HG02610 (cell line): Measurements from ENCODE around the gene CPZ.
"Not testable (repeated sequence)": the region's sequence is repeated elsewhere in the genome, so short reads cannot be mapped to it uniquely, and the experiment has no call there.

ENCODE experiments used
- ATAC-seq: cut with Tn5 transposase; IDR thresholded peaks from one replicate; pipeline ENCODE4 v1.9.1; 2021; ENCODE audit warnings: mild to moderate bottlenecking, moderate library complexity; ENCODE audit not compliant: unreplicated experiment

Gene CPZ

GRCh38 chr4:8648816-8649630 is 56.5 kb downstream of the CPZ start:
- ATAC-seq: no peak

DNA sequence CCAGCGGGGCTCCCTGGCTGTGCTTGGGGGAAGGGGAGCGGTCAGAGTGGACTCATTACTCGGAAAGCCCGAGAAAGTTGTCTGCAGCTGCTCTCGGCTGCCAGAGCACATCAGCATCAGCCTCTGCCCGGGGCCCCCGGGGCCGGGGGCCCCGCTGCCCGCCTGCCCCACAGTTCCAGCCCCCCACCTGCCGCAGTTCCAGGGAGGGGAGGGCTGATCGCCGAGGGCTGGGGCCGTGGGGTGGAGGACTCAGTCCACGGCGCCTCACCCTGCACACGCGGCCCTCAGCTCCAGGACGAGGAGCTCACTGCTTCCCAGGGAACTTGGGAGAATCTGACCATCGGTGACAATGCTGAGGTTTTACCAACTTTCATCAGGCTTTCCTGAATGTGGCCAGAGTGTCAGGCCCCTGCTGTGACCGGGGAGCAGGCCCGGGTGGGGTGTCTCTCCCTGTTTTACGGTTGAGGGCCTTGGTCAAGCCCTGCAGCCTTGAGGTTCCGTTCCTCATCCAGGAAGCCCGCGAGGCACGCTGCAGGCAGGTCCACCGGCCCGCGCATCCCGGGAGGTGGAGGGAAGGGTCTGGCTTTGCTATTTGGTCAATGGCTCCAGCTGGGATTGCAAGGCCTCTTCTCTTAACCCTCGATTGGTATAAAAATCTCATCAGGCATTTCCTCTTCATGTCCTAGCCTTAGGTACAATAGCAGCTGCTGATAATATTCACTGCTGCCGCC is 57.2 kb downstream of the CPZ start:
- no peak for ATAC-seq

DNA sequence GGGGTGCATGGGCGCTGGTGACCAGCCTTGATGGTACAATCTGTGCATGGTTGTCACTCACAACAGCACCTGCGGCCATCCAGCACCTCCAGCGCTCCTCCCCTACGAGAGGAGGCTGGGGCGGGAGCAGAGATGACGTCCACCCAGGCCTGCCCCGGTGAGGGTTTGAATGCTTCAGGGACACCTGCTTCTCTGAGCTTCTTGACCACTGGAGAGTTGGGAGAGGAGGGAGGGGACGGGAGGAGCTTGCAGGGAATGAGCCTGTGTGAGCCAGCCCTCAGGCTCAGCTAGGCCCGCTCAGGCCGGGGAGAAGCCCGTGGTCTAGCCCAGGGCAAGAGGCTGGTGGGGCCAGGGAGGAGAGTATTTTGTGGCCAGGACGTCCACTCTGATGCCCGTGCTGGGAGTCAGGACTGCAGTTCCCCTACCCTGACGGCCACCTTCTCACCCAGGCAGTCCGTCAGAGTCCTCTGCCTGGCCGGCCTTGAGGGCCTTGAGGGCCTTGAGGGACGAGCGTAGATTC is 59.2 kb downstream of the CPZ start:
- no peak for ATAC-seq

DNA sequence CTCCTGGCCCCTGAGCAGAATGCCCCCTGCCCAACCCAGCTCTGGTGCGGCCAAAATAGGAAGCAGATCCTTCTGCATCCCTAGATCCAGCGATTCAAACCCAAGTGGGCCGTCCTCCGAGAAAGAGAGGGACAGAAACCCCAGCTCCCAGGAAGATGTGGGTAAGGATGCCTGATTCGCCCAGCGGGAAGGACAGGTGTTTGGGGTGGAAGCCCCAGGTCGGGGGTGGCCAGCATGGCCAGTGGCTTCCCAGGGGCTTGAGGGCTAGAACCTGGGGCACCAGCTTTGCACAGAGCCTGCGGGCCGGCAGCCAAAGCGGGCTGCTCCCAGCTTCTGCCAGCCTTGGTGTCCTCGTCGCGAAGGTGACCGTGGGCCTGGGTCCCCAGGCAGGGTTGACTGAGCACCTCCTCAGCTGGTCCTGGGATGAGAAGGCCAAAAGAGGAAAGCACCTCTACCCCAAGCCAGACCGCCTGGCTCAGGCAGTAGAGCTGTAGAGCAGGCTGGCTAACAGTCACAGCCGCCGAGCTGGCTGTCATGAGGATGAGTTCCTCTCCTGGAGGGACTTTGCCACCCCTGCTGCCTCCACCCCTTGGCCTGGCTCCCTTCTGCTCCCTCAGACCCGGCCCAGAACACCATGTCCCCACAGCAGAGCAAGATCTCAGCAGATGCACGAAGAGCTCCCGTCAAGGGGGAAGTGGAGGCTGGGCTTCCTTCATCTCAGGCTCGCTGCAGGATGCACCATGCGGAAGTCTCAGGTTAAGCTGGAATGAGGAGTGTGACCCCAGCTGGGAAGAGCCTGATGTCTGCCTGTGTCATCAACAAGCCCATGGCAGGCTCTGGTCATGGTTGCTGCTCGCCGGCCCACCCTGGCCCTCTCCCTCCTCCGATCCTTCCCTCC is 59.9 kb downstream of the CPZ start:
- ATAC-seq: no peak

- ATAC-seq: no peak
Observed at GRCh38 chr4:8653326-8654000, 60.9 kb downstream of the CPZ start.

GRCh38 chr4:8654139-8654538 is 61.6 kb downstream of the CPZ start:
- not testable (repeated sequence) for ATAC-seq

DNA sequence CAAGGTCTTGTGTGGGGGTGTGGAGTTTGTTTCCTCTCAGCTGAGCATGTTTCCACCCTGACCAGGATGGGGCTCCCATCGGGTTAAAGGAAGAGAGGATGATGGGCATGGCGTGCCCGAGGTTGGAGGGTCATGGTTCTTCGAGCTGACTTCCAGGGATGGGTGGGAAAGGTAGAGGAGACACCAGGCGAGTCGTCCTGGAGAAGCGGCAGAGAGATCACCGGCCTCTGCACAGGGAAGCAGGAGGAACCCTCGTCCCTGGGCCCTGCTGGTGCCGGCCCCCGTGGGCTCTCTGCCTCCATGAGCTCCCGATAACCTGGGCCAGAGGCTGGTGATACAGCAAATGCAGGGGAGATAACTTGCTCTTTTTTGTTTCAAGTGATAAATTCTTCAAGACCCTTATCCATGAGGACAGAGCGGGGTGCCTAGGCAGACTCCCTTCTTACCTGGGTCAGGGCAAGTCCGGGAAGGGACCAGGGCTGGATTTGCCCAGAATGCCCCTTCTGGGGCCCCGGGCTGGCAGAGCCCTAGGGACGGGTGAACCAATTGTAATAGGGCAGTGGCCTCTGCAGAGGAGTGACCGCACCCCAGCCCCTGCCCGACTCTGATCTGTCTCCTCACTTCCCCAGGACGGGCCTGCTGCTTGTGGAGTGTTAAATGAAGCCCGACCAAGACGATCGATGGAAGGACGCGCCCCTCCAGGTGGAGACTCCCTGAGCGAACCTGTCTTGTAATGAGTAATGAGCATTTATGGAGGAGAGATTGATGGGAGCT is 63.0 kb downstream of the CPZ start:
- ATAC-seq: no peak

- no peak for ATAC-seq
Observed at GRCh38 chr4:8656185-8656517, 63.6 kb downstream of the CPZ start.

GRCh38 chr4:8656711-8657380 is 64.3 kb downstream of the CPZ start:
- no peak for ATAC-seq

GRCh38 chr4:8657381-8658088 is 65.0 kb downstream of the CPZ start:
- ATAC-seq: no peak

DNA sequence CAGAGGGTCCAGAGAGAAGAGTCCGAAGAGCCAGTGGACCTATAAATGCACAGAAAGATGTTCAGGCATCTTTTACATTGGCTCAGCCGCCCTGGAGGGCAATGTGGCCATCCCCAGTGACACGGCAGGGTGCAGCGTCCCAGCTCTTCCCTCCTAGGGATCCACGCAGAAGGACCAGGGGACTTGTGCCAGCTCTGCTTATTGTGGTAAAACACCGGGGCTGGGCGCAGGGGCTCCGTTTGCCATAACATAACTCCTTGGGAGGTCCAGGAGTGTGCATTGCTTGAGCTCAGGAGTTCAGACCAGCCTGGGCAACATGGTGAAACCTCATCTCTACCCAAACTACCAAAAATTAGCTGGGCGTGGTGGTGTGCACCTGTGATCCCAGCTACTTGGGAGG is 70.2 kb downstream of the CPZ start:
- ATAC-seq: no peak

- no peak for ATAC-seq
Observed at GRCh38 chr4:8664031-8664805, 71.7 kb downstream of the CPZ start.

DNA sequence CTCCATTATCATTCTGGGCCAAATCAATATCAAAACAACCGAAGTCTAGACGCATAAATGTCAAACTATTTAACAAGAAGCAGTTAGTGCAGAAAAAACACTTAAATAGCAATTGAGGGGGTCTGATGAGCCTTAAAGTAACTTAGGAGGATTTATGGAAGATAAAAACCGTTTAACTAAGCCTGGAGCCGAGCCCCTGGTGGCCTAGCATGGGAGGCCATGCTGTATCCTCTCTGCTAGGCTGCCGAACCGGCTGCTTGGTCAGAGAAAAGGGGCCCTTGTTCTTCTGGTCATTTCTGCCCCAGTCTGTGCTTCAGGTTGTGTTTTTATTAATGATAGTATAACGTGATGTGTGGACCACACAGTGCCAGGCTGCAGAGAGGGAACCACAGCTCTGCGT is 72.4 kb downstream of the CPZ start:
- ATAC-seq: no peak

DNA sequence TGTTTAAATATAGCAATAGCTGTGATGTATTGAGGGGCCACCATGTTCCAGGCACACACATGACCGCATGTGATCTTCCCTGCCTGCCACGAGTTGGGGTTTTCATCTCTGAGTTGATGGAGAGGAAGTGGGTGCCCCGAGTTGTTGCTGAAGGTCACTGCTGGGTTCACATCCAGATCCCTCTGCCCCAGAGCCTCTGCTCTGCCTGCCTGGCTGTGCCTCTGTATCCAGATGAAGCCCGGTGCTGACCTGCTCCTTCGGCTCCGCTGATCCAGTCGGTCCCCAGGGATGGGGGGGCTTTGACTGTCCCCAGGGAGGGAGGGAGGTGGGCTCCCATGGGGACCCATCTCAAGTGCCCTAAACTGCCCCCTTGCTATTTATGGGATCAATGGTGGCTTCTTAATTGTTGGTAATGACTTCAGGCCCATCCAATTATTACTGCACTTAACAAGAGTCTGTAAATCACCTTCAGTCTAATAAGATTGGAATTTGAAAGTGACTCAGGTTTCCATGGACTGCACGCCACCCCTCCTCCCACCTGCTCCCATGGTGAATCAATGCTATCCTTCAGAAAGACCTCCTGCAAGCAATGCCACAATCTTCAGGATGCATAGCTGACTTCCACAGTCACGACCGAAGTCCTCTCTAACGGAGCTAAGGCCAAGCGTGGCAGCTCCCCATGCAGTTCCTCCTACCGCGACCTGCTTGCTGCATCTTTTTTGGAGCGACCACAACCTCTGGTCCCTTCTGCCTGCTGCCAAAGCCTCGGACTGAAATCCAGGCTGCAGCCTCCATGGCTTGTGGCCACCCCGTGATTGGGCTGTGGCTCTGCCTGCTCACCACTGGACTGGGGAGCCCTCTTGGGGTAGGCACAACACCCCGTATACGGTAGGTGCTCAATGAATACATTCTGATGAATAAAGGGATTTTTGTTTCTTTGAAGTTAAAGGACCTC is 73.1 kb downstream of the CPZ start:
- no peak for ATAC-seq

DNA sequence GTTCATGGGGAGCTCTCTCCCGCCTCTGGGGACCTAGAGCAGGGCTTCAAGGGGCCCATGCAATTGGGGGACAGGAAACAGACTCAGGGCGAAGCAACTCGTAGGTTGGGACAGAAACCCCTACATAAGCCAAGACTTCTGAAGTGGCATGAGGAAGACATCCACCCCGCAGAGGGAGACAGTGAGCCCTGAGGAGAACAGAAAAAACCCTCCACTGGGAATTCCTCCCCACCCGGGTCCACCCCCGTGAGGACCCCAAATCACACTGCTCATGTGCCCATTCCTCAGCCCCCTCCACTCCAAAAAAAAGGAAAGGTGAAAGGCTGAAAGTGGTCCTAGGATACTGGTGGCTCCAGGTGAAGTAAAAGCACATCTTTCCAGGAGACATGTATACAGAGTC is 74.0 kb downstream of the CPZ start:
- no peak for ATAC-seq
